Upper lobe of left lung (tissue), 6 donors: ENCODE results near the gene KLF15. TPM values are rescaled to one million over a fixed set of nuclear protein-coding genes. Genes with fewer than 3 reads are reported as not detected.
A peak's percentile ranks its signal among the peaks of the same experiment; 100 is the strongest.

ENCODE experiments used
- ATAC-seq, 2 donors: fragments of 200-7000 bp; cut with Tn5 transposase; one replicate each; pipeline ENCODE4 v1.9.1; 2022; ENCODE audit warnings: mild to moderate bottlenecking in 2 of 2, moderate library complexity in 2 of 2; ENCODE audit not compliant: low FRiP score in 2 of 2
- DNase-seq, 2 donors: peaks; one replicate each; pipeline ENCODE4 v3.0.0-alpha.2; 2019 to 2020
- H3K27ac ChIP-seq, 4 donors: fragments of 200-600 bp; sonication (generic); one replicate each; pipeline ENCODE4 v1.5.1; 2016 to 2019
- H3K27me3 ChIP-seq, 4 donors: fragments of 200-600 bp; sonication (generic); one replicate each; pipeline ENCODE4 v1.5.1; 2017 to 2019
- H3K36me3 ChIP-seq, 4 donors: fragments of 200-600 bp; sonication (generic); one replicate each; pipeline ENCODE4 v1.5.1; 2016 to 2019
- H3K4me1 ChIP-seq, 4 donors: fragments of 200-600 bp; sonication (generic); one replicate each; pipeline ENCODE4 v1.5.1; 2018 to 2019
- H3K4me3 ChIP-seq, 4 donors: fragments of 200-600 bp; sonication (generic); one replicate each; pipeline ENCODE4 v1.5.1; 2017 to 2019; ENCODE audit warnings: mild to moderate bottlenecking in 2 of 4, moderate library complexity in 1 of 4
- H3K9me3 ChIP-seq, 4 donors: fragments of 200-600 bp; sonication (generic); one replicate each; pipeline ENCODE4 v1.5.1; 2018 to 2019
- CTCF ChIP-seq, 6 experiments: fragments of 450-650 bp in 4 of 6; fragments of 200-600 bp in 2 of 6; sonication (generic) in 2 of 6; IDR thresholded peaks; one replicate each; pipeline ENCODE4 v1.5.1; 2016 to 2019; ENCODE audit warnings: antibody characterized with exemption in 6 of 6
- EP300 ChIP-seq, 4 donors: sonication (generic); formaldehyde crosslinking; IDR thresholded peaks; one replicate each; pipeline ENCODE4 v1.5.1; 2017; ENCODE audit warnings: antibody characterized with exemption in 4 of 4, control low read depth in 2 of 4
- POLR2A ChIP-seq, 4 donors: fragments of 450-650 bp; IDR thresholded peaks; one replicate each; pipeline ENCODE4 v1.5.1; 2016 to 2017; ENCODE audit warnings: antibody characterized with exemption in 4 of 4, mild to moderate bottlenecking in 2 of 4
- POLR2AphosphoS5 ChIP-seq, 2 donors: sonication (generic); formaldehyde crosslinking; IDR thresholded peaks; one replicate each; pipeline ENCODE4 v1.5.1; 2017; ENCODE audit warnings: antibody characterized with exemption in 2 of 2
- WGBS, 2 donors: methylation state at CpG; one replicate each; pipeline ENCODE4 v1.1.5; 2017 to 2018; 5-methylcytosine and 5-hydroxymethylcytosine counted together
- total RNA-seq, 6 donors: library from RNA; depleted of rRNA in 4 of 6; stranded (reverse); fragments of >200 nt in 4 of 6; gene quantifications; one replicate each; pipeline versions ENCODE4 v1.1.0 to v1.2.1, GENCODE V29; 2016 to 2021
- donor health status: DM: no; HTN: no; CAD: no; lungs with moderate emphysema.
- donor health status: DM: no; HTN: yes; CAD: no; lungs with severe emphysema.

KLF15 gene
- total RNA-seq, 6 donors from 2014 or later: 21.6 to 52.4 (median 38.3) TPM

DNA sequence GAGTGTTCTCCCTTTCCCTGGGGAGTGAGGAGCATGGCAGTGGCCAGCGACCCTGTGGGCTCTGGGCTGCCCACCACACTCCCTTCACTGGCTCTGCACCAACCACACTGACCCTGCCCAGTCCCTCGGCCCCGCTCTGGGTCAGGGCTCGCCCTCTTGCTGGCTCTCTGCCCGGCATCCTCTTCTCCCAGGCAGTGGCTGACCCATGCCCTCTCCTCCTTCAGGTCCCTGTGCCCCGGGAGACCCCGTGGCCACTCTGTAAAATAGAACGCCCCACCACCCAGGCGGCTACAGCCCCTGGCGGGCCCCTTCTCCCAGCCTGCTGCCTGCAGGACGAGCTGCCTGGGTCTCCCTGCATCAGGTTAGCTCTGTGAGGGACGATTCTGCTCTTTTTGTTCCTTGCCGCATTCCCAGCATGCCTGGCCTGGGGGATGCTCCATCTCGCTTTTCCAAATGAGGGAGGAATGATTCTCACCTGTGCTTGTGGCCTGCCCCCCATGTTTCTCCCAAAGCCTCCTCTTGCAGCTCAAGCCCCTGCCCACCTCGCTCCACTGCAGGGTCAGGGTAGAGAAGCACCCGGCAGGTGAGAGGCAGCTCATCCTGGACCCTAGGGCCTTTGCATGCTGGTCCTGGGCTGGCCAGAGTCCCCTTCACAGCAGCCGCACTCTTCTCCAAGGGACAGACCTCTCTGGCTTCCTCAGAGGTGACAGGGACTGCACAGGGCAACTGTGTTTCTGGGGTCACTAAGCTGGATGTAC lies 23.0 kb upstream of the KLF15 start:
- H3K27ac ChIP-seq: no peak overlapping the region
- peak in 1 of 2 donors; percentile 13 for DNase-seq
- peak in 1 of 2 donors; percentile 31 for ATAC-seq
- no peaks in the 10 kb centered on the region for H3K9me3 ChIP-seq
- no peaks in the 10 kb centered on the region for H3K27me3 ChIP-seq
- H3K4me3 ChIP-seq: no peak overlapping the region
- no peaks in the 10 kb centered on the region for H3K4me1 ChIP-seq
- WGBS, 2 donors: 64 to 86% methylated on average over 14 to 16 of the region's 17 CpGs
- TF ChIP-seq EP300 (IDR thresholded peaks at IDR 0.05): no peak
- no peak for TF ChIP-seq CTCF (IDR thresholded peaks at IDR 0.05)
- TF ChIP-seq POLR2A (IDR thresholded peaks at IDR 0.05): no peak
- no peak for TF ChIP-seq POLR2AphosphoS5 (IDR thresholded peaks at IDR 0.05)
- H3K36me3 ChIP-seq: no peaks in the 10 kb centered on the region

- H3K27me3 ChIP-seq: no peaks in the 10 kb centered on the region
- ATAC-seq (no peak), DNase-seq (no peak)
- TF ChIP-seq CTCF (IDR thresholded peaks at IDR 0.05) (no peak), EP300 (IDR thresholded peaks at IDR 0.05) (no peak), POLR2A (IDR thresholded peaks at IDR 0.05) (no peak), POLR2AphosphoS5 (IDR thresholded peaks at IDR 0.05) (no peak)
- no peak overlapping the region for H3K4me3 ChIP-seq
- no peak overlapping the region for H3K27ac ChIP-seq
- H3K36me3 ChIP-seq: no peaks in the 10 kb centered on the region
- H3K4me1 ChIP-seq: peaks cover 2 to 14% (median 9%) of the 10 kb centered on the region in 4 donors
- WGBS, 2 donors: 64 to 72% methylated on average over 2 to 6 of the region's 6 CpGs
- no peaks in the 10 kb centered on the region for H3K9me3 ChIP-seq
Observed at GRCh38 chr3:126378341-126378751, 21.1 kb upstream of the KLF15 start.

DNA sequence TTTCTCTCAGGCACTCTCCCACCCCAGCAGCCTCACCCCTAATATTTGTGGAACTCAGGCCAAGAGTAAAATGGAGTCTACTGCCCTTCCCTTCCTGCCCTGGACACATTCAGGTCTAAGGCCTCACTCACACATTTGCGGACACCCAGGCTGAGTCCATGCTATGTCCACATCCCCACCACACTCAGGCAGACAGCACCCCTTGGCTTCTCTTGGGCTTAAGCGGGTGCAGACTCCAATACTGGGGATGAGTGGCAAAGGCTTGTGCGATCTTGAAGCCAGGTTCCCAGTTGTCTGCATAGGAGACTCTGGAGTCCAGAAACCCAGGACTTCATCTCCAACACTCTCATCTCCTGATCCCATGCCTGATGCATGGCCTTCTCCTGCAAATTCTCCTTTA lies 20.0 kb upstream of the KLF15 start:
- Histone ChIP-seq H3K4me3 (no peak overlapping the region), H3K4me1 (peaks cover 2 to 14% (median 9%) of the 10 kb centered on the region in 4 donors), H3K27me3 (no peaks in the 10 kb centered on the region), H3K27ac (no peak overlapping the region), H3K9me3 (no peaks in the 10 kb centered on the region), H3K36me3 (no peaks in the 10 kb centered on the region)
- no peak for ATAC-seq
- TF ChIP-seq POLR2A (IDR thresholded peaks at IDR 0.05) (no peak), CTCF (IDR thresholded peaks at IDR 0.05) (no peak)
- DNase-seq: no peak
- WGBS, 2 donors: 93 to 98% methylated on average over 3 of the region's 3 CpGs

DNA sequence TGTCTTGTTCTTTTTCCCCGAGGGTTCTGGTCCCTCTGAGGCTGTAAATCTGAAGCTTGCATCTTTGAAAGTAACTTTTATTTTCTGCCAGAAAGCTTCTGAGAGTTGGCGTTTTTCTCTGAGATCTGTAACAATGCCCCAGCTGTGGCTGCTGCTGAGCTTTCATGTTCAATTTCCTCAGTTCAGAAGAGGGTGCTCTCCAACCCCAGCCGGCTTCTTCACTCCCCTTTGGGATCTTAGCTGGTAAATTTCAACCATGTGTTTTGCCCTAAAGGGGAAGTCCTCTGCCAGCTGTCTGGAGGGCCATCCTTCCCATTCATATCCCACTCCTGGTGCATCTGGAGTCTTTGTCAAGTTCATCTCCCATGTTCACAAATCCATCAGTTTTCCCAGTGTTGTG lies 19.2 kb upstream of the KLF15 start:
- no peaks in the 10 kb centered on the region for H3K36me3 ChIP-seq
- no peak overlapping the region for H3K4me3 ChIP-seq
- H3K9me3 ChIP-seq: no peaks in the 10 kb centered on the region
- DNase-seq: no peak
- H3K4me1 ChIP-seq: peaks cover 2 to 14% (median 9%) of the 10 kb centered on the region in 4 donors
- no peak overlapping the region for H3K27ac ChIP-seq
- TF ChIP-seq POLR2A (IDR thresholded peaks at IDR 0.05): no peak
- no peaks in the 10 kb centered on the region for H3K27me3 ChIP-seq
- no peak for ATAC-seq
- 32 to 47% methylated on average over 3 of the region's 3 CpGs for WGBS, 2 donors

- DNase-seq: no peak
- H3K27ac ChIP-seq: no peak overlapping the region
Observed at GRCh38 chr3:126375835-126376331, 18.7 kb upstream of the KLF15 start.

More at GRCh38 chr3:126375835-126376331, 18.7 kb upstream of the KLF15 start:
- Histone ChIP-seq H3K4me1 (peaks cover 2 to 14% (median 9%) of the 10 kb centered on the region in 4 donors), H3K36me3 (no peaks in the 10 kb centered on the region), H3K4me3 (no peak overlapping the region), H3K27me3 (no peaks in the 10 kb centered on the region), H3K9me3 (no peaks in the 10 kb centered on the region)
- no peak for ATAC-seq
- 94 to 96% methylated on average over 8 to 13 of the region's 13 CpGs for WGBS, 2 donors
- TF ChIP-seq POLR2A (IDR thresholded peaks at IDR 0.05) (no peak), CTCF (IDR thresholded peaks at IDR 0.05) (no peak), POLR2AphosphoS5 (IDR thresholded peaks at IDR 0.05) (no peak), EP300 (IDR thresholded peaks at IDR 0.05) (no peak)
